B cell (primary cell): ENCODE results near the gene SLC35B2. TPM values are rescaled to one million over a fixed set of nuclear protein-coding genes. Genes with fewer than 3 reads are reported as not detected.

Experiments used
- ATAC-seq: fragments of 200-7000 bp; cut with Tn5 transposase; one replicate; pipeline ENCODE4 v1.10.0; 2021; ENCODE audit warnings: low read depth, mild to moderate bottlenecking, moderate number of reproducible peaks, moderate library complexity
- CTCF ChIA-PET: fragments of 350-600 bp; sonication (Branson Sonifier 250); formaldehyde crosslinking; loops from one replicate; lab custom pipeline; 2021; ENCODE audit warnings: antibody characterized with exemption, inconsistent platforms; lab: Charles Lee
- POLR2A ChIA-PET: fragments of 350-600 bp; sonication (Branson Sonifier 250); formaldehyde crosslinking; loops from one replicate; lab custom pipeline; 2021; ENCODE audit warnings: antibody characterized with exemption; lab: Charles Lee
- DNase-seq: peaks from one replicate; pipeline ENCODE4 v3.0.0; 2013
- H2AFZ ChIP-seq: 2 replicates; pipeline ENCODE4 v1.6.1; 2012; ENCODE audit warnings: mild to moderate bottlenecking, low read depth, low read length; ENCODE audit not compliant: insufficient read depth, poor library complexity, severe bottlenecking
- H3K27ac ChIP-seq, 2 donors: 1 replicate in 1 of 2; 2 replicates in 1 of 2; pipeline ENCODE4 v1.5.1; 2012 to 2013; ENCODE audit warnings: low read length in 2 of 2, mild to moderate bottlenecking in 2 of 2, moderate library complexity in 1 of 2
- H3K27me3 ChIP-seq, 4 experiments: fragments of 200-600 bp in 1 of 4; sonication (generic) in 1 of 4; replicated peaks in 1 of 4; 1 replicate in 2 of 4; 2 replicates in 2 of 4; pipeline versions ENCODE4 v1.6.1 to v1.7.0; 2013 to 2016; ENCODE audit warnings: low read length in 3 of 4, mild to moderate bottlenecking in 2 of 4, mixed read lengths in 1 of 4, moderate library complexity in 1 of 4; ENCODE audit not compliant: insufficient read depth in 4 of 4, control insufficient read depth in 3 of 4; ENCODE audit errors: control extremely low read depth in 1 of 4
- H3K36me3 ChIP-seq, 2 experiments: replicated peaks in 1 of 2; 1 replicate in 1 of 2; 2 replicates in 1 of 2; pipeline versions ENCODE4 v1.6.1 to v1.7.1; 2013; ENCODE audit warnings: low read length in 1 of 2; ENCODE audit not compliant: insufficient read depth in 2 of 2, control insufficient read depth in 1 of 2; ENCODE audit errors: control extremely low read depth in 1 of 2, extremely low read depth in 1 of 2
- H3K4me1 ChIP-seq, 2 donors: fragments of 200-600 bp in 1 of 2; sonication (generic) in 1 of 2; 1 replicate in 1 of 2; 2 replicates in 1 of 2; pipeline versions ENCODE4 v1.5.1 to v1.6.1; 2013 to 2017; ENCODE audit warnings: low read length in 2 of 2; ENCODE audit not compliant: control insufficient read depth in 2 of 2, insufficient read depth in 2 of 2
- H3K4me2 ChIP-seq: replicated peaks from 2 replicates; pipeline ENCODE3; 2012; ENCODE audit warnings: mild to moderate bottlenecking, low read depth, low read length; ENCODE audit not compliant: poor library complexity, severe bottlenecking
- H3K4me3 ChIP-seq, 5 experiments: fragments of 200-600 bp in 1 of 5; sonication (generic) in 1 of 5; 1 replicate in 3 of 5; 2 replicates in 2 of 5; pipeline versions ENCODE4 v1.5.1 to v1.7.0; 2011 to 2016; ENCODE audit warnings: low read length in 4 of 5, mild to moderate bottlenecking in 4 of 5, low read depth in 2 of 5, control low read depth in 1 of 5, moderate library complexity in 1 of 5; ENCODE audit not compliant: insufficient read depth in 1 of 5; ENCODE audit errors: control extremely low read depth in 1 of 5, extremely low read depth in 1 of 5
- H3K79me2 ChIP-seq: fragments of 200-600 bp; sonication (generic); one replicate; pipeline ENCODE4 v1.6.0; 2016; ENCODE audit warnings: low read length; ENCODE audit not compliant: control insufficient read depth, insufficient read depth
- H3K9ac ChIP-seq: fragments of 200-600 bp; sonication (generic); 2 replicates; pipeline ENCODE4 v1.6.1; 2017; ENCODE audit warnings: mild to moderate bottlenecking, low read length, moderate library complexity
- H3K9me3 ChIP-seq, 3 donors: one replicate each; pipeline versions ENCODE4 v1.6.1 to v1.7.1; 2013; ENCODE audit warnings: low read length in 2 of 3; ENCODE audit not compliant: control insufficient read depth in 2 of 3, insufficient read depth in 1 of 3; ENCODE audit errors: control extremely low read depth in 1 of 3
- H4K20me1 ChIP-seq: 2 replicates; pipeline ENCODE4 v1.6.0; 2012; ENCODE audit warnings: mild to moderate bottlenecking, low read length; ENCODE audit not compliant: insufficient read depth, control insufficient read depth, poor library complexity, severe bottlenecking
- H3K27ac Mint-ChIP-seq: one replicate; pipeline ENCODE4 v1.8.0; 2021; ENCODE audit warnings: mixed read lengths
- H3K27me3 Mint-ChIP-seq: one replicate; pipeline ENCODE4 v1.8.0; 2021; ENCODE audit warnings: mixed read lengths
- H3K4me1 Mint-ChIP-seq: one replicate; pipeline ENCODE4 v1.8.0; 2021; ENCODE audit warnings: mixed read lengths
- H3K4me3 Mint-ChIP-seq: one replicate; pipeline ENCODE4 v1.8.0; 2021; ENCODE audit warnings: mixed read lengths
- H3K9me3 Mint-ChIP-seq: one replicate; pipeline ENCODE4 v1.8.0; 2022; ENCODE audit warnings: mixed read lengths; ENCODE audit not compliant: insufficient read depth
- EZH2 ChIP-seq: IDR thresholded peaks from 2 replicates; pipeline ENCODE4 v1.6.1; 2012; ENCODE audit warnings: borderline replicate concordance, low read depth, mild to moderate bottlenecking, moderate library complexity, low read length; ENCODE audit not compliant: insufficient read depth, poor library complexity, severe bottlenecking
- WGBS: methylation state at CpG from one replicate; pipeline ENCODE4 v1.1.5; 2013; ENCODE audit warnings: missing lambda C conversion rate; ENCODE audit not compliant: insufficient coverage; 5-methylcytosine and 5-hydroxymethylcytosine counted together
- intact Hi-C: fragments of 100-400 bp; cut with micrococcal nuclease; formaldehyde crosslinking; loops from one replicate; pipeline ENCODE4 v1.10.0; 2022
- polyA plus RNA-seq: library from polyadenylated mRNA; depleted of rRNA; stranded (reverse); fragments of >200 nt; gene quantifications from 2 replicates; pipeline ENCODE4 v1.2.3, GENCODE V29; 2012
- total RNA-seq, 2 donors: library from RNA; stranded (reverse); fragments of 120-200 nt in 1 of 2; gene quantifications; 1 replicate in 1 of 2; 2 replicates in 1 of 2; pipeline versions ENCODE4 v1.2.3 to v1.2.4, GENCODE V29; 2013 to 2022
- TF ChIP-seq, protein P1 (sequence below): fragments of 200-600 bp; IDR thresholded peaks from one replicate; pipeline ENCODE4 v1.8.0; 2022; ENCODE audit warnings: antibody characterized with exemption, mild to moderate bottlenecking

SLC35B2 gene
- total and polyA plus RNA-seq, 2 donors (not counting 1 experiment from before 2014, with no cell fraction given): 30.0 to 35.2 TPM

DNA sequence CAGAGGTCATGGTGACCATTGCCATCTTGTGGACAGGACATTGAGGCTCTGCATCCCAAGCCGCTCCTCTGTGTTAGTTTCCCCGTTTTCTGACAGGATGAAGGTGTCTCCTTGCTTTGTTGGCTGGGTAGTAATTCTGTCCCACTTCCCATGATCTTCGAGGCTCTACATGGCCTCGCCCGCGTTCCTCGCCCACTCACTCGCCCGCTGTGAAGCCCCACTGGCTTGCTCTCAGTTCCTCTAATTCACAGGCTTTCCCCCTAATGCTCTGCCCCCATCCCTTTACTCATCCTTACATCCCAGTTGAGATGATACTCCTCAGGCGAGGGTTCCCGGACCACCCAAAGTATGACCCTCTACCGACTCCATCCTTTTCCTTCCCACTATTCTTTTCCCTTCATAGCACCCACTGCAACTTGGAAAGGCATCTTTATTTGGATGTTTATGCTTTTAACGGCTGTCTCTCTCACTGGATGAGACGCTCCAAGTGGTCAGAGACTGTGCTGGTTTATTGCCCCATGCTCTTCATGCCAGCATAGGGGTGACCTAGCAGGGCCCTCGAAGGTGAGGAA, 511 bp upstream of the SLC35B2 start:
- 21% methylated on average over 12 of the region's 15 CpGs for WGBS
- peak overlapping the region in 4 of 5 experiments; percentile 18 to 93 (median 91) for H3K4me3 ChIP-seq
- H3K27me3 ChIP-seq: no peaks in the 10 kb centered on the region
- no peaks in the 10 kb centered on the region for H3K9me3 ChIP-seq
- H3K9me3 Mint-ChIP-seq: no peaks in the 10 kb centered on the region
- H3K27ac Mint-ChIP-seq: peak overlapping the region; percentile 100
- POLR2A ChIA-PET: interaction anchor here (1.7 to 4.3 kb wide), 2 partner anchors 11 to 34 kb away, joined by 11 to 87 read pairs; partner anchors contain the start of genes HSP90AB1 and SLC29A1
- peak overlapping the region; percentile 88 for H3K4me3 Mint-ChIP-seq
- peaks cover 54% of the 10 kb centered on the region for H4K20me1 ChIP-seq
- peaks cover 34% of the 10 kb centered on the region for H3K79me2 ChIP-seq
- peak overlapping the region; percentile 67 for H2AFZ ChIP-seq
- H3K27ac ChIP-seq: peak overlapping the region; percentile 83 to 98
- H3K4me1 ChIP-seq: peaks cover 63 to 87% of the 10 kb centered on the region in 2 donors
- intact Hi-C loops: loop anchor here (1.0 to 5.0 kb wide), 3 partner anchors 7 to 631 kb away; partner anchors contain the start of genes GTPBP2, HSP90AB1 and NFKBIE
- CTCF ChIA-PET: interaction anchor here (1.3 to 5.0 kb wide), 4 partner anchors 10 to 80 kb away, joined by 4 to 68 read pairs (median 18); partner anchors contain the start of genes AARS2 and HSP90AB1
- H3K4me1 Mint-ChIP-seq: peaks cover 92% of the 10 kb centered on the region
- TF ChIP-seq, protein P1, sequence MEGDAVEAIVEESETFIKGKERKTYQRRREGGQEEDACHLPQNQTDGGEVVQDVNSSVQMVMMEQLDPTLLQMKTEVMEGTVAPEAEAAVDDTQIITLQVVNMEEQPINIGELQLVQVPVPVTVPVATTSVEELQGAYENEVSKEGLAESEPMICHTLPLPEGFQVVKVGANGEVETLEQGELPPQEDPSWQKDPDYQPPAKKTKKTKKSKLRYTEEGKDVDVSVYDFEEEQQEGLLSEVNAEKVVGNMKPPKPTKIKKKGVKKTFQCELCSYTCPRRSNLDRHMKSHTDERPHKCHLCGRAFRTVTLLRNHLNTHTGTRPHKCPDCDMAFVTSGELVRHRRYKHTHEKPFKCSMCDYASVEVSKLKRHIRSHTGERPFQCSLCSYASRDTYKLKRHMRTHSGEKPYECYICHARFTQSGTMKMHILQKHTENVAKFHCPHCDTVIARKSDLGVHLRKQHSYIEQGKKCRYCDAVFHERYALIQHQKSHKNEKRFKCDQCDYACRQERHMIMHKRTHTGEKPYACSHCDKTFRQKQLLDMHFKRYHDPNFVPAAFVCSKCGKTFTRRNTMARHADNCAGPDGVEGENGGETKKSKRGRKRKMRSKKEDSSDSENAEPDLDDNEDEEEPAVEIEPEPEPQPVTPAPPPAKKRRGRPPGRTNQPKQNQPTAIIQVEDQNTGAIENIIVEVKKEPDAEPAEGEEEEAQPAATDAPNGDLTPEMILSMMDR: peak; percentile 5
- TF ChIP-seq EZH2: no peak
- H3K9ac ChIP-seq: peak overlapping the region; percentile 96
- ATAC-seq (peak; percentile 11), DNase-seq (peak; percentile 88)
- no peaks in the 10 kb centered on the region for H3K27me3 Mint-ChIP-seq
- H3K4me2 ChIP-seq: peak overlapping the region; percentile 97
- peaks cover 4 to 75% of the 10 kb centered on the region in 2 experiments for H3K36me3 ChIP-seq

DNA sequence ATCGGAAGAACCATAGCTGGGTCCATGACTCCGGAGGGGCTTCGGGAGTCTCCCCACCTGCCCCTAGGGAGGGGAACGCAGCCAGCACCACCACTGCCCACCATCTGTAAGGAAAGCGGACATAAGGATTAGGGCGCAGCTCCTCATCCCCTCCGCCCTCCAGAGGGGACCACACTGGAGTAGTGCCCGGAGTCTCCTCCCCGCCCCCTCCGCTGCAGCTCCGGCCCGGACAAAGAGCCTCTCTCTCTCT, 628 bp downstream of the SLC35B2 start:
- H3K9me3 ChIP-seq: no peaks in the 10 kb centered on the region
- H3K4me1 ChIP-seq: peaks cover 52 to 76% of the 10 kb centered on the region in 2 donors
- peak overlapping the region; percentile 97 for H3K4me2 ChIP-seq
- H3K4me3 ChIP-seq: peak overlapping the region; percentile 35 to 93 (median 90)
- H2AFZ ChIP-seq: peak overlapping the region; percentile 67
- WGBS: 2% methylated on average over 12 of the region's 12 CpGs
- TF ChIP-seq, protein P1: no peak
- no peak for TF ChIP-seq EZH2
- H3K4me1 Mint-ChIP-seq: peaks cover 89% of the 10 kb centered on the region
- ATAC-seq (no peak), DNase-seq (no peak)
- H3K27me3 Mint-ChIP-seq: no peaks in the 10 kb centered on the region
- H4K20me1 ChIP-seq: peaks cover 50% of the 10 kb centered on the region
- peaks cover 5 to 74% of the 10 kb centered on the region in 2 experiments for H3K36me3 ChIP-seq
- H3K27ac Mint-ChIP-seq: peak overlapping the region; percentile 94
- H3K27ac ChIP-seq: peak overlapping the region; percentile 74 to 98
- ChIA-PET CTCF (interaction anchor here (0.8 to 5.0 kb wide), 10 partner anchors 11 to 160 kb away, joined by 3 to 68 read pairs (median 6); partner anchors contain the start of genes AARS2 and HSP90AB1), POLR2A (interaction anchor here (0.6 to 4.3 kb wide), 7 partner anchors 8 to 1202 kb away, joined by 3 to 87 read pairs (median 5); partner anchors contain the start of genes HSP90AB1 and SLC29A1)
- intact Hi-C loops: loop anchor here (1.0 to 5.0 kb wide), 3 partner anchors 9 to 629 kb away; partner anchors contain the start of genes GTPBP2, HSP90AB1 and NFKBIE
- peak overlapping the region; percentile 87 for H3K4me3 Mint-ChIP-seq
- no peaks in the 10 kb centered on the region for H3K27me3 ChIP-seq
- H3K9me3 Mint-ChIP-seq: no peaks in the 10 kb centered on the region
- peaks cover 26% of the 10 kb centered on the region for H3K79me2 ChIP-seq
- H3K9ac ChIP-seq: peak overlapping the region; percentile 96
